Activated T-helper 17 cell treated with anti-CD3 and anti-CD28 coated beads, Interleukin-2, amount 50 U/mL, for 72 hours (primary cell): ENCODE data around the gene CLEC17A. TPM values are rescaled to one million over a fixed set of nuclear protein-coding genes. Genes with fewer than 3 reads are reported as not detected.
"Not testable (repeated sequence)": the region's sequence is repeated elsewhere in the genome, so short reads cannot be mapped to it uniquely, and the experiment has no call there.

ENCODE experiments used
- ATAC-seq: fragments of 150-1000 bp; cut with Tn5 transposase; replicated peaks from 2 replicates; pipeline ENCODE4 v1.10.0; 2021; ENCODE audit warnings: mild to moderate bottlenecking, moderate library complexity
- H3K27ac Mint-ChIP-seq: one replicate; pipeline ENCODE4 v1.8.0; 2022; ENCODE audit warnings: mixed read lengths
- H3K27me3 Mint-ChIP-seq: one replicate; pipeline ENCODE4 v1.8.0; 2022; ENCODE audit warnings: mixed read lengths
- H3K36me3 Mint-ChIP-seq: one replicate; pipeline ENCODE4 v1.8.0; 2022; ENCODE audit warnings: low read depth, mild to moderate bottlenecking, mixed read lengths
- H3K4me1 Mint-ChIP-seq: one replicate; pipeline ENCODE4 v1.8.0; 2022; ENCODE audit warnings: mixed read lengths
- H3K4me3 Mint-ChIP-seq: one replicate; pipeline ENCODE4 v1.8.0; 2022; ENCODE audit warnings: mild to moderate bottlenecking, mixed read lengths
- H3K9me3 Mint-ChIP-seq: one replicate; pipeline ENCODE4 v1.8.0; 2022; ENCODE audit warnings: mixed read lengths
- total RNA-seq, 2 donors: library from RNA; stranded (reverse); gene quantifications; one replicate each; pipeline ENCODE4 v1.2.3, GENCODE V29; 2022

CLEC17A gene
- total RNA-seq, result 1 to 10 TPM in 1 of 2 donors, under 1 TPM in 1; 0.78 to 2.0 TPM

GRCh38 chr19:14582894-14583340 is at the start of gene CLEC17A:
Gene CLEC17A (plus strand): TSS chr19:14583084. CDS start chr19:14583161, 77 bp downstream.
- peaks cover 11% of the 10 kb centered on the region for H3K4me1 Mint-ChIP-seq
- peak within 1 kb of the TSS; percentile 91 for H3K27ac Mint-ChIP-seq
- H3K9me3 Mint-ChIP-seq, result no peaks in the 10 kb centered on the region
- H3K27me3 Mint-ChIP-seq, result no peaks in the 10 kb centered on the region
- H3K4me3 Mint-ChIP-seq, result no peak within 1 kb of the TSS
- no peaks in the 10 kb centered on the region for H3K36me3 Mint-ChIP-seq
- no peak for ATAC-seq

- H3K4me1 Mint-ChIP-seq, result peaks cover 9% of the 10 kb centered on the region
- no peak overlapping the region for H3K27ac Mint-ChIP-seq
- no peak overlapping the region for H3K4me3 Mint-ChIP-seq
- H3K36me3 Mint-ChIP-seq, result peaks cover 18% of the 10 kb centered on the region
- no peaks in the 10 kb centered on the region for H3K9me3 Mint-ChIP-seq
- no peaks in the 10 kb centered on the region for H3K27me3 Mint-ChIP-seq
- no peak for ATAC-seq
These were observed 49.4 kb upstream of the CLEC17A start for GRCh38 chr19:14533450-14533849.

- Mint-ChIP-seq H3K4me3 (no peak overlapping the region), H3K27me3 (no peaks in the 10 kb centered on the region), H3K36me3 (peaks cover 22% of the 10 kb centered on the region), H3K9me3 (no peaks in the 10 kb centered on the region), H3K27ac (no peak overlapping the region), H3K4me1 (no peaks in the 10 kb centered on the region)
- peak; percentile 64 for ATAC-seq
These were observed 45.8 kb upstream of the CLEC17A start for GRCh38 chr19:14536926-14537692.

- H3K4me1 Mint-ChIP-seq, result no peaks in the 10 kb centered on the region
- peaks cover 7% of the 10 kb centered on the region for H3K36me3 Mint-ChIP-seq
- no peaks in the 10 kb centered on the region for H3K27me3 Mint-ChIP-seq
- ATAC-seq, result no peak
- no peak overlapping the region for H3K27ac Mint-ChIP-seq
- no peaks in the 10 kb centered on the region for H3K9me3 Mint-ChIP-seq
- H3K4me3 Mint-ChIP-seq, result no peak overlapping the region
These were observed 42.0 kb upstream of the CLEC17A start for GRCh38 chr19:14540741-14541525.

GRCh38 chr19:14541979-14542378 is 40.9 kb upstream of the CLEC17A start:
- H3K27ac Mint-ChIP-seq, ATAC-seq, H3K36me3 Mint-ChIP-seq, H3K27me3 Mint-ChIP-seq, H3K4me1 Mint-ChIP-seq, H3K4me3 Mint-ChIP-seq, H3K9me3 Mint-ChIP-seq: not testable (repeated sequence)

- peak; percentile 66 for ATAC-seq
- H3K4me3 Mint-ChIP-seq, result no peak overlapping the region
- peaks cover 7% of the 10 kb centered on the region for H3K36me3 Mint-ChIP-seq
- H3K9me3 Mint-ChIP-seq, result no peaks in the 10 kb centered on the region
- H3K4me1 Mint-ChIP-seq, result no peaks in the 10 kb centered on the region
- H3K27me3 Mint-ChIP-seq, result no peaks in the 10 kb centered on the region
- H3K27ac Mint-ChIP-seq, result no peak overlapping the region
These were observed 40.1 kb upstream of the CLEC17A start for GRCh38 chr19:14542711-14543328.

- H3K36me3 Mint-ChIP-seq, result peaks cover 16% of the 10 kb centered on the region
- peak; percentile 71 for ATAC-seq
- no peak overlapping the region for H3K4me3 Mint-ChIP-seq
- H3K27me3 Mint-ChIP-seq, result no peaks in the 10 kb centered on the region
- H3K27ac Mint-ChIP-seq, result no peak overlapping the region
- no peaks in the 10 kb centered on the region for H3K4me1 Mint-ChIP-seq
- no peaks in the 10 kb centered on the region for H3K9me3 Mint-ChIP-seq
These were observed 38.8 kb upstream of the CLEC17A start for GRCh38 chr19:14544047-14544446.

- ATAC-seq, result no peak
- Mint-ChIP-seq H3K9me3 (no peaks in the 10 kb centered on the region), H3K27me3 (no peaks in the 10 kb centered on the region), H3K27ac (no peak overlapping the region), H3K4me3 (no peak overlapping the region), H3K4me1 (peaks cover 5% of the 10 kb centered on the region), H3K36me3 (peaks cover 16% of the 10 kb centered on the region)
These were observed 37.7 kb upstream of the CLEC17A start for GRCh38 chr19:14544977-14545715.

GRCh38 chr19:14545716-14546082 is 37.2 kb upstream of the CLEC17A start:
- ATAC-seq, result no peak
- no peaks in the 10 kb centered on the region for H3K27me3 Mint-ChIP-seq
- peaks cover 16% of the 10 kb centered on the region for H3K36me3 Mint-ChIP-seq
- no peak overlapping the region for H3K4me3 Mint-ChIP-seq
- no peaks in the 10 kb centered on the region for H3K9me3 Mint-ChIP-seq
- peaks cover 5% of the 10 kb centered on the region for H3K4me1 Mint-ChIP-seq
- H3K27ac Mint-ChIP-seq, result no peak overlapping the region

- H3K4me3 Mint-ChIP-seq, result no peak overlapping the region
- peak overlapping the region; percentile 4 for H3K27ac Mint-ChIP-seq
- H3K27me3 Mint-ChIP-seq, result no peaks in the 10 kb centered on the region
- no peaks in the 10 kb centered on the region for H3K9me3 Mint-ChIP-seq
- ATAC-seq, result no peak
- H3K4me1 Mint-ChIP-seq, result peaks cover 5% of the 10 kb centered on the region
- H3K36me3 Mint-ChIP-seq, result peaks cover 16% of the 10 kb centered on the region
These were observed 32.6 kb upstream of the CLEC17A start for GRCh38 chr19:14550201-14550754.

- peak; percentile 63 for ATAC-seq
- Mint-ChIP-seq H3K4me3 (peak overlapping the region; percentile 22), H3K27ac (peak overlapping the region; percentile 4), H3K36me3 (peaks cover 23% of the 10 kb centered on the region), H3K4me1 (peaks cover 14% of the 10 kb centered on the region)
- not testable (repeated sequence) for H3K9me3 Mint-ChIP-seq, H3K27me3 Mint-ChIP-seq
These were observed 31.5 kb upstream of the CLEC17A start for GRCh38 chr19:14551134-14552005.

- H3K4me3 Mint-ChIP-seq, H3K9me3 Mint-ChIP-seq, H3K27me3 Mint-ChIP-seq, ATAC-seq: not testable (repeated sequence)
- peaks cover 19% of the 10 kb centered on the region for H3K4me1 Mint-ChIP-seq
- peak overlapping the region; percentile 4 for H3K27ac Mint-ChIP-seq
- peaks cover 26% of the 10 kb centered on the region for H3K36me3 Mint-ChIP-seq
These were observed 30.9 kb upstream of the CLEC17A start for GRCh38 chr19:14552006-14552360.
